H1 (cell line): Measurements from ENCODE around the gene ADAMTS9. TPM values are rescaled to one million over a fixed set of nuclear protein-coding genes. Genes with fewer than 3 reads are reported as not detected.

Source experiments
- CTCF ChIA-PET: fragments of 300-600 bp; sonication (Branson Sonifier 250); formaldehyde crosslinking; loops from one replicate; lab custom pipeline; 2021; ENCODE audit not compliant: partially characterized antibody; lab: Charles Lee
- POLR2A ChIA-PET: fragments of 300-600 bp; sonication (Branson Sonifier 250); formaldehyde crosslinking; loops from one replicate; lab custom pipeline; 2021; ENCODE audit warnings: inconsistent platforms; ENCODE audit not compliant: partially characterized antibody; lab: Charles Lee
- DNase-seq, 2 experiments: peaks; one replicate each; pipeline versions ENCODE4 v3.0.0 to v3.0.0-alpha.2; 2010 to 2022; ENCODE audit warnings: low spot score in 2 of 2, low read depth in 1 of 2, mixed read lengths in 1 of 2
- FAIRE-seq: peaks from 2 replicates; lab custom pipeline; 2011; peaks lifted over from hg19 to GRCh38; lab: Jason Lieb, UNC
- H2AFZ ChIP-seq: 2 replicates; pipeline ENCODE4 v1.8.1; 2012; ENCODE audit warnings: low read length, inconsistent platforms
- H2AK5ac ChIP-seq: 2 replicates; pipeline ENCODE4 v1.6.1; 2013; ENCODE audit warnings: low read depth, low read length
- H2BK120ac ChIP-seq: replicated peaks from 2 replicates; pipeline ENCODE3; 2013; ENCODE audit warnings: low read depth, low read length, inconsistent platforms
- H2BK12ac ChIP-seq: 2 replicates; pipeline ENCODE4 v1.6.1; 2013; ENCODE audit warnings: low read depth, low read length
- H2BK15ac ChIP-seq: 2 replicates; pipeline ENCODE4 v1.6.1; 2013; ENCODE audit warnings: low read length
- H2BK20ac ChIP-seq: 2 replicates; pipeline ENCODE4 v1.6.1; 2013; ENCODE audit warnings: low read length
- H2BK5ac ChIP-seq: 2 replicates; pipeline ENCODE4 v1.6.1; 2013; ENCODE audit warnings: low read depth, low read length
- H3K14ac ChIP-seq: 2 replicates; pipeline ENCODE4 v1.6.1; 2013; ENCODE audit warnings: inconsistent platforms; ENCODE audit not compliant: insufficient read length
- H3K18ac ChIP-seq: 2 replicates; pipeline ENCODE4 v1.6.1; 2013; ENCODE audit warnings: low read length; ENCODE audit errors: extremely low read depth
- H3K23ac ChIP-seq: 2 replicates; pipeline ENCODE4 v1.6.1; 2013; ENCODE audit warnings: inconsistent platforms; ENCODE audit not compliant: insufficient read length
- H3K23me2 ChIP-seq: 2 replicates; pipeline ENCODE4 v1.6.1; 2013; ENCODE audit warnings: low read depth, low read length
- H3K27ac ChIP-seq: 2 replicates; pipeline ENCODE4 v1.6.1; 2011; ENCODE audit warnings: low read depth, low read length, inconsistent platforms
- H3K27me3 ChIP-seq, 4 experiments: replicated peaks in 1 of 4; 1 replicate in 1 of 4; 2 replicates in 3 of 4; pipeline versions ENCODE4 v1.6.1 to v1.8.1; 2011 to 2013; ENCODE audit warnings: low read length in 3 of 4, mild to moderate bottlenecking in 3 of 4, inconsistent platforms in 2 of 4, mixed read lengths in 2 of 4, moderate library complexity in 1 of 4; ENCODE audit not compliant: control insufficient read depth in 3 of 4, insufficient read depth in 3 of 4; ENCODE audit errors: extremely low read depth in 1 of 4
- H3K36me3 ChIP-seq, 4 experiments: 2 replicates each; pipeline versions ENCODE4 v1.6.1 to v1.8.1; 2011 to 2013; ENCODE audit warnings: mild to moderate bottlenecking in 4 of 4, low read length in 3 of 4, moderate library complexity in 2 of 4, control low read depth in 1 of 4, inconsistent platforms in 1 of 4; ENCODE audit not compliant: insufficient read depth in 4 of 4, control insufficient read depth in 2 of 4
- H3K4ac ChIP-seq: replicated peaks from 2 replicates; pipeline ENCODE3; 2013; ENCODE audit warnings: low read length, low read depth, mixed read lengths, inconsistent platforms; ENCODE audit not compliant: insufficient read length
- H3K4me1 ChIP-seq, 4 experiments: replicated peaks in 1 of 4; 1 replicate in 1 of 4; 2 replicates in 3 of 4; pipeline versions ENCODE4 v1.6.1 to v1.8.1; 2011 to 2013; ENCODE audit warnings: low read length in 3 of 4, inconsistent platforms in 2 of 4, mixed read lengths in 1 of 4; ENCODE audit not compliant: insufficient read depth in 4 of 4, control insufficient read depth in 3 of 4
- H3K4me2 ChIP-seq, 2 experiments: 2 replicates each; pipeline versions ENCODE4 v1.6.1 to v1.8.1; 2011 to 2013; ENCODE audit warnings: low read depth in 2 of 2, low read length in 2 of 2, control low read depth in 1 of 2, inconsistent platforms in 1 of 2, mild to moderate bottlenecking in 1 of 2; ENCODE audit not compliant: insufficient read depth in 1 of 2
- H3K4me3 ChIP-seq, 4 experiments: fragments of 200-600, 300-600 bp in 1 of 4; sonication (generic), shearing (Covaris generic), sonication (Bioruptor Twin) in 1 of 4; 2 replicates each; pipeline versions ENCODE4 v1.5.1 to v1.8.1; 2011 to 2016; ENCODE audit warnings: low read length in 4 of 4, low read depth in 3 of 4, control low read depth in 2 of 4, inconsistent platforms in 2 of 4, mild to moderate bottlenecking in 2 of 4, mixed read lengths in 1 of 4, moderate library complexity in 1 of 4; ENCODE audit not compliant: insufficient read depth in 2 of 4; ENCODE audit errors: extremely low read depth in 1 of 4
- H3K56ac ChIP-seq: replicated peaks from 2 replicates; pipeline ENCODE3; 2013; ENCODE audit warnings: low read depth, mild to moderate bottlenecking, mixed read lengths, low read length, inconsistent platforms; ENCODE audit not compliant: insufficient read length
- H3K79me1 ChIP-seq: 2 replicates; pipeline ENCODE4 v1.6.1; 2013; ENCODE audit warnings: low read depth, low read length, control low read depth
- H3K79me2 ChIP-seq, 2 experiments: 2 replicates each; pipeline versions ENCODE4 v1.6.1 to v1.8.1; 2012 to 2013; ENCODE audit warnings: low read length in 2 of 2, mild to moderate bottlenecking in 2 of 2, inconsistent platforms in 1 of 2; ENCODE audit not compliant: insufficient read depth in 2 of 2, control insufficient read depth in 1 of 2
- H3K9ac ChIP-seq, 4 experiments: replicated peaks in 1 of 4; 1 replicate in 1 of 4; 2 replicates in 3 of 4; pipeline versions ENCODE4 v1.6.1 to v1.8.1; 2011 to 2013; ENCODE audit warnings: low read depth in 3 of 4, low read length in 3 of 4, control low read depth in 2 of 4, mild to moderate bottlenecking in 2 of 4, moderate library complexity in 2 of 4, inconsistent platforms in 1 of 4; ENCODE audit errors: extremely low read depth in 1 of 4
- H3K9me3 ChIP-seq, 2 experiments: 2 replicates each; pipeline versions ENCODE4 v1.6.1 to v1.8.1; 2012 to 2013; ENCODE audit warnings: mild to moderate bottlenecking in 2 of 2, moderate library complexity in 2 of 2, control low read depth in 1 of 2, inconsistent platforms in 1 of 2, low read depth in 1 of 2, low read length in 1 of 2, mixed read lengths in 1 of 2; ENCODE audit not compliant: insufficient read depth in 2 of 2
- H4K20me1 ChIP-seq, 2 experiments: replicated peaks in 1 of 2; 2 replicates each; pipeline versions ENCODE3 to v1.8.1; 2011 to 2013; ENCODE audit warnings: inconsistent platforms in 2 of 2, low read length in 2 of 2, mild to moderate bottlenecking in 1 of 2; ENCODE audit not compliant: insufficient read depth in 2 of 2, control insufficient read depth in 1 of 2
- H4K5ac ChIP-seq: 2 replicates; pipeline ENCODE4 v1.6.1; 2013; ENCODE audit warnings: low read length, low read depth, mixed read lengths, inconsistent platforms; ENCODE audit not compliant: insufficient read length
- H4K8ac ChIP-seq: 2 replicates; pipeline ENCODE4 v1.8.0; 2013; ENCODE audit warnings: mild to moderate bottlenecking, moderate library complexity, low read length, inconsistent platforms; ENCODE audit not compliant: insufficient read depth; ENCODE audit errors: extremely low read depth
- H4K91ac ChIP-seq: replicated peaks from 2 replicates; pipeline ENCODE3; 2013; ENCODE audit warnings: low read length, mixed read lengths, inconsistent platforms; ENCODE audit not compliant: insufficient read length
- MAX ChIP-seq: IDR thresholded peaks from 2 replicates; pipeline ENCODE4 v1.6.1; 2012; ENCODE audit warnings: inconsistent platforms
- SP2 ChIP-seq: IDR thresholded peaks from 2 replicates; pipeline ENCODE4 v1.6.1; 2012; ENCODE audit warnings: mild to moderate bottlenecking, low read length, inconsistent platforms
- TEAD4 ChIP-seq: IDR thresholded peaks from 2 replicates; pipeline ENCODE4 v1.6.1; 2012; ENCODE audit warnings: low read depth, low read length, inconsistent platforms, mixed read lengths
- WGBS, 2 experiments: shearing (Covaris generic) in 1 of 2; methylation state at CpG; one replicate each; pipeline versions ENCODE4 v1.1.6 to v1.1.7; 2013 to 2015; ENCODE audit warnings: low lambda C conversion rate in 2 of 2, mixed read lengths in 2 of 2, inconsistent platforms in 1 of 2, low coverage in 1 of 2, missing lambda C conversion rate in 1 of 2; ENCODE audit not compliant: insufficient replicate concordance in 2 of 2, insufficient coverage in 1 of 2, insufficient read length in 1 of 2; ENCODE audit errors: extremely low coverage in 1 of 2, missing lambda C conversion rate in 1 of 2; 5-methylcytosine and 5-hydroxymethylcytosine counted together
- polyA plus RNA-seq, 7 experiments: library from polyadenylated mRNA; depleted of rRNA in 3 of 7; stranded (reverse) in 5 of 7; unstranded in 2 of 7; fragments of >200 nt in 5 of 7; fragments of 200-250 nt in 2 of 7; gene quantifications; 1 replicate in 5 of 7; 2 replicates in 1 of 7; 4 replicates in 1 of 7; pipeline versions ENCODE4 v1.2.1 to v1.2.3, GENCODE V29; 2011 to 2013; ENCODE audit warnings: missing spikeins in 2 of 7, mixed read lengths in 2 of 7
- total RNA-seq: library from RNA; stranded (reverse); fragmentation: NEBNext Ultra II Directional; extraction: Animal tissue kit (Norgen Biotek cat#: 25700); gene quantifications from 2 replicates; pipeline ENCODE4 v1.2.1, GENCODE V29; 2021

The ADAMTS9 gene
- total and polyA plus RNA-seq, 2 of the 8 experiments (the other 6 are each of a cell fraction or from before 2014, with no cell fraction given): 0.20 to 0.41 TPM

GRCh38 chr3:64495781-64496334, 191.9 kb downstream of the ADAMTS9 start:
- H3K9me3 ChIP-seq: no peaks in the 10 kb centered on the region
- 82% methylated on average over 2 of the region's 2 CpGs; no CpG with 5 or more reads in 1 of the 2 experiments for WGBS, 2 experiments
- no peak overlapping the region for H3K56ac ChIP-seq
- no peak overlapping the region for H3K23ac ChIP-seq
- H2BK20ac ChIP-seq: no peak overlapping the region
- H2BK120ac ChIP-seq: no peak overlapping the region
- H3K4me1 ChIP-seq: peaks cover 4 to 10% (median 9%) of the 10 kb centered on the region in 4 experiments; a peak in 6 of 7 replicates
- no peak overlapping the region for H2BK12ac ChIP-seq
- no peak overlapping the region for H2BK5ac ChIP-seq
- no peaks in the 10 kb centered on the region for H4K20me1 ChIP-seq
- H2AFZ ChIP-seq: no peak overlapping the region
- no peak overlapping the region for H3K4me3 ChIP-seq
- H4K5ac ChIP-seq: no peak overlapping the region
- FAIRE-seq: no peak
- H3K23me2 ChIP-seq: no peaks in the 10 kb centered on the region
- CTCF ChIA-PET: interaction anchor here (0.6 kb wide), 1 partner anchor 254 kb away, joined by 3 read pairs; no protein-coding TSS in a partner anchor
- no peak for DNase-seq
- no peaks in the 10 kb centered on the region for H3K79me1 ChIP-seq
- H3K27ac ChIP-seq: no peak overlapping the region
- no peak overlapping the region for H3K4ac ChIP-seq
- H2AK5ac ChIP-seq: no peak overlapping the region
- H3K79me2 ChIP-seq: no peaks in the 10 kb centered on the region
- no peak overlapping the region for H3K9ac ChIP-seq
- H3K27me3 ChIP-seq: no peaks in the 10 kb centered on the region; a peak in 1 of 7 replicates
- H3K14ac ChIP-seq: no peak overlapping the region
- no peak overlapping the region for H4K8ac ChIP-seq
- H3K4me2 ChIP-seq: no peak overlapping the region
- TF ChIP-seq SP2 (no peak), MAX (no peak), TEAD4 (no peak)
- TF ChIP-seq, all 59 proteins: peak for 0
- Histone ChIP-seq H2BK15ac (no peak overlapping the region), H3K36me3 (no peaks in the 10 kb centered on the region), H4K91ac (no peak overlapping the region), H3K18ac (no peak overlapping the region)
- POLR2A ChIA-PET: no interaction called here
